ENCODE data around the gene ADAMTS2.

Gene ADAMTS2

GRCh38 chr5:179309383-179309670, 35.9 kb downstream of the ADAMTS2 start:
- DNase-seq = no peak

GRCh38 chr5:179308563-179309382, 36.5 kb downstream of the ADAMTS2 start:
- DNase-seq = no peak

DNA sequence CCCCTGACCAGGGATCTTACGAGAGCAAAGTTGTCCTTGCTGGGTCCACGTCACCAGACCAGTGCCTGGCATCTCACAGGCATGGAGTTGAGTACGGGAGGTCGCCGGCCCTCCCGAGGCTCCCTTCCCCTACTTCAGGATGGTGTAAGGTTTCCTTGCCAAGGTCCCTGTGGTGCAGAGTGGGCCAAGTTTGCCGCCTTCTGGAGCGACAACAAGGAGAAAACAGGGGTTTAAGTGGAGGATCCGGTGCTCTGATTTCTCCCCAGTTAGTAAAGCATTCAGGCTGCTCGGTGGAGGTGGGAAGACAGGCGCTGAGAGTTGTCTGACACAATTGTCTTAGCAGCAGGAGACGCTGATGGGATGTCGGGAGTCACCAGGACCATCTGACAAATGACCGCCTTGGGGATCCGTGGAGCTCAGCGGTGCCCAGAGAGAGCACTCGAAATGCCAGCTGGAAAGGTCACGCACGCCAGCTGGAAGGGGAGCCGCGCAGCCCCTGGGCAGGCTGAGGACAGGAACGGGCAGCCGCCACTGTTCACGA, 37.3 kb downstream of the ADAMTS2 start:
- DNase-seq = no peak

DNA sequence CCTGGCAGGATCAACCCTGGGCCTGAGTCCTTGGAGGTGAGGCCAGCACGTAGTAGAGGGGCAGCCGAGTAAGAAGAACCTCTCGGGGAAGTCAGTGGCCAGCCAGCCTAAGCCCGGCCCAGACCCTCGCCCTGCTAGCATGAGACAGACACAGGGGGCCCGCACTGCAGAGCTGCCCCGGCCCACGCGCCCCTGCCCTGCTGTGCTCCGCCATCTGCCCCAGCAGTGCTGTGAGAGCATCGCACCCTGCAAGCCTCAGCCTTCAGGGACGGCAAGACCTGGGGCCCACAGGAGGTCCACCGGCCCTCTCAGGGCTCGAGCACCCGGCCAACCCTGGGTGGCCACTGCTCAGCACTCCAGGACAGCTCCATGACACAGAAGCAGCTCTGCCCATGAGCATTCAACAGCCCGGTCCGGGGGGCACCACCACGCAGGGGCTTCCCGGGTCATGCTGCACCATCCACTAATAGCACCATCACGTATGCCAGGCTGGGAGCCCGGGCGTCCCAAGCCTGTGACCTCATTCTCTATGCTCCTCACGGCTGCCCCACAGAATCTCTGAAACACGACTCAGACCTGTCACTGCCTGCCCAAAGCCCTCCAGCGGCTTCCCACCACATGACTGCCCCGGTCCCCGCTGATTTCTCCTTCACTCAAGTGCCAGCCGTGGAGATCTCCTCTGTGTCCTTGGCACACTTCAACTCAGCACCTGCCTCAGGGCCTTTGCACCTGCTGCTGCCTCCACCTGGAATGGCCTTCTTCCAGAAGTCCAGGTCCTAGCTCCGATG, 38.1 kb downstream of the ADAMTS2 start:
- no peak for DNase-seq

GRCh38 chr5:179306191-179307012, 38.9 kb downstream of the ADAMTS2 start:
- DNase-seq = no peak

DNA sequence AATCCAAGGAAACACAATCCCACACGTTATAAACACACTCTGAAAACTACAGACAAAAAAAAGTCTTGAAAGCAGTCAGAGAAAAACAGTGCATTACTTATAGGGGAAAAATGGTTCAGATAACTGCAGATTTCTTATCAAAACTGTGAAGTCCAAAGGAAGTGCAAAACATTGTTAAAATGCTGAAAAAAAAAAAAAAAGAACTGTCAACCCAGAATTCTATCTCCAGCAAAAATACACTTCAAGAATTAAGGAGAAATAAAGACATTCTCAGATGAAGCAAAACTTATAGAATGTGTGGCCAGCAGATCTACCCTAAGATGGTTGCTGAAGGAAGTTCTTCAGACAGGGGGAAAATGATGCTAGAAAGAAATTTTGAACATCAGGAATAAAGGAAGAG, 40.4 kb downstream of the ADAMTS2 start:
- no peak for DNase-seq

DNA sequence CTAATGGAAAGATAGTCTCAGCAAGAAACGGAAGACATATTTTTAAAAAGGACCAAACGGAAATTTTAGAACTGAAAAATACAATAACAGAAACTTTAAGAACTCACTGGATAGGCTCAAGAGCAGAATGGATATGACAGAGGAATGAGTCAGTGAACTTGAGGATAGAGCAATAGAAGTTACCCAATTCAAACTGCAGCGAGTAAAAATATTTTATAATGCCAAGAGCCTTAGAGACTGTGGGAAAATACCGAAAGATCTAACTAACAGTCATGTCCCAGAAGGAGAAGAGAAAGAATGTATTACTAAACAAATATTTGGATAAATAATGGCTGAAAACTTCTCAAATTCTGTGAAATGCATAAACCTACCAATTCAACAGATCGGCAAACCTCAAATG, 40.8 kb downstream of the ADAMTS2 start:
- no peak for DNase-seq

DNA sequence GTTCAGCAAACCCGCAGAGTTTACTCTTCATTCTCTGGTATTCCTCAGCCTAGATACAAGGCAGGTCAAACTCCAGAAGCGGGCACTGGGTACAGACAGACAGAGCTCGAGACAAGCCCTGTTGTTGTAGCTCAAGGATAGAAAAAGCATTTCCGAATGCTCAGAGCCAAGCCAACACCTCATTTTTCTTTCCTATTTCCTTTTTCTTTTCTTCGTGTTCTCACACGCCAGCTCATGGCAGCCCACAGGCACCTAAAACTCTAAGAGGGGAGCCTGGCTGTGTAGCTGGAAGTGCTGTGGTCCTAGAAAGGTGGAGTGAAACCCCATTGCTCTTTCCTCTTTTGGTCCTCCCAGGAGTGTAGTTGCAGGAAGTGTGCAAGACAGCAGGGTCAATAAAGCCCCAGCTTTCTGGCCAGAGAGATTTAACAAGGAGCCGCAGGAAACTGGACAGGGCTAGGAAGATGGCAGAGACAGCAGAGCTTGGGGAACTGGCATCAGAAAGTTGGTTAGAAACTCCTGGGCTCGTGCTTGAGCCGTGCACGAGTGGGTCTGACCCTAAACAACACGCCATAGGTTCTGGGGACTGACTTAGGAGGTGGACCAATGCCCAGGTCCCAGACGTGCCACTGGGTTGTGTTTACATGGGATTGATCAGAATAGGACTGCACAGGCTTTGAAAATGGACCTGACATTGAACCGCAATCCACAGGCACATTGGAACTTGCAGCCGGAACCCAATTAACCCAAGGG, 41.6 kb downstream of the ADAMTS2 start:
- no peak for DNase-seq

GRCh38 chr5:179302499-179303185, 42.6 kb downstream of the ADAMTS2 start:
- no peak for DNase-seq

DNA sequence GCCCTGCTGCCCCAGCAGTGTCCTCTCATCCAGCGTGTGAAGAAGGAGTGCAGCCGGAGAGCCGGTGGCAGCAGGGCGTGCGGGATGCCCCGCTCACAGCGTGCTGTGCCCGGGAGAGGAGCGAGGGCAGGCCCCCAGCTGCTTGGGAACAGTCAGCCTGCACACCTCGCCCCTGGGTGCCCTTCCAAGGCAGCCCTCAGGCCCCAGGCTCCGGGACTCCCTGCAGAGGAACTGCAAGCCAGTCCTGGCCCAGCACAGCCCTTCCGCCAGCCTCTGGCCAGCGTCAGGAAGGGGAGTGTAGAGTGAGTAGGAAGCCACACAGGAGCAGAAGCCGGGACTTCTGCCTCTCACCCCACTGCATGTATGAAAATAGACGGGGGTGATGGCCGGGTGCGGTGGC, 43.5 kb downstream of the ADAMTS2 start:
- no peak for DNase-seq

- no peak for DNase-seq
These were observed 43.9 kb downstream of the ADAMTS2 start for GRCh38 chr5:179301376-179301775.

DNA sequence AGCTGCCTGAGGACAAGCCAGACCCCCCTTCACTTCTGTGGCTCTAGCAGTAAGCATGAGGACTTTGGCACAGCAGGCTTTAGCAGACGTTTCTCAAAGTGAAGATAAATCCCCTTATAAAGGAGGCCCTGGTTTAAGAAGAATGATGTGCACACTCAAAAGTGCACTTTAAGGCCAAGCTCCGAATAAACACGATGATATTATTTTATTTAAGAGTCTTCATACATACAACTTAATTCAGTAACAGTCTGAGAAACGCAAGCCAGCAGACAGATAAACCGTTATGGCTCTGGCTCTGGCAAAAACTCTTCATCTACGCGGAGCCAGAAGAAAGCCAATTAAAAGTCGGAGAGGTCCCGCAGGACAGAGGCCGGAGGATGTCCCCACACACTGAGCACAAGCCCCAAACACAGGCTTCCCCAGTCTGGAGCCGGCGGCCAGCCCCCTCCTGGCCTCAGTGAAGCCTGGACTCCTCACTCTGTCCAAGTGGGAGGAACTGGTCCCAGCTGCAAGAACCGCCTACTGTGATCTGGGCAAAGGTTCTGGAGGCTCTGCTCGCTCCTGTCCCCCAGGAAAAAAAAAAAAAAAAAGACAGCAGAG, 44.6 kb downstream of the ADAMTS2 start:
- no peak for DNase-seq

- no peak for DNase-seq
These were observed 46.9 kb downstream of the ADAMTS2 start for GRCh38 chr5:179298181-179298993.

GRCh38 chr5:179297486-179298180, 47.6 kb downstream of the ADAMTS2 start:
- DNase-seq = no peak

- DNase-seq = no peak
These were observed 48.2 kb downstream of the ADAMTS2 start for GRCh38 chr5:179297026-179297425.

DNA sequence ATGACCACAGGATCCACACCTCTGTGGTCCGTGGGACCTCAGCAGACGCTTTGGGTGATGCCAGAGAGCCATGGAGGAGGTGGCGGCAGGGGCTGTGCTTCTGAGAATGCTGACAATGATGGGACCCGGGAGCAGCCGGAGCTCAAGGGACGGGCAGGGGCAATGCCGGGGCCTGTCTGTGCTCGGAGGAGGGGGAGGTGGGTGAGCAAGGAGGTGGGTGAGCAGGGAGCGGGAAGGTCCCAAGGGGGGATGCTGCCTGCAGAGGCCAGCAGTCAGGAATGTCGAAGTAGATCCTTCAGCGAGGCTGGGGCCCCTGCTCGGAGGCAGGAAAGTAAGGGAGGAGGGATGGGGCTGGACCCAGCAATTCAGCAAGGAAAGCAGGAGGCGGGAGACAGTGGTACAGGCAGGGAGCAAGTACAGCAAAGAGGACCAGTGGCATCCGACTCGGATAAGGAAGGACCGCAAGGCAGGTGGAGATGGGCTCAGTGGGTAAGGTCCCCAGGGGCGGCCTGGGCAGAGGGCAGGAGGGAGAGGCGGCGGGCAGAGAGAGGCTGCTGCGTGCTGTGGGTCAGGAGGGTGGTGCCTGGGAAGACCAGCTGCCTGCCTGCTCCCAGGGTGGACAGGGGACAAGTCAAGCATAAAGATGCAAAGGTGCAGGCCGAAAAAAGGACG, 49.0 kb downstream of the ADAMTS2 start:
- no peak for DNase-seq

GRCh38 chr5:179295778-179296149, 49.5 kb downstream of the ADAMTS2 start:
- DNase-seq = no peak

DNA sequence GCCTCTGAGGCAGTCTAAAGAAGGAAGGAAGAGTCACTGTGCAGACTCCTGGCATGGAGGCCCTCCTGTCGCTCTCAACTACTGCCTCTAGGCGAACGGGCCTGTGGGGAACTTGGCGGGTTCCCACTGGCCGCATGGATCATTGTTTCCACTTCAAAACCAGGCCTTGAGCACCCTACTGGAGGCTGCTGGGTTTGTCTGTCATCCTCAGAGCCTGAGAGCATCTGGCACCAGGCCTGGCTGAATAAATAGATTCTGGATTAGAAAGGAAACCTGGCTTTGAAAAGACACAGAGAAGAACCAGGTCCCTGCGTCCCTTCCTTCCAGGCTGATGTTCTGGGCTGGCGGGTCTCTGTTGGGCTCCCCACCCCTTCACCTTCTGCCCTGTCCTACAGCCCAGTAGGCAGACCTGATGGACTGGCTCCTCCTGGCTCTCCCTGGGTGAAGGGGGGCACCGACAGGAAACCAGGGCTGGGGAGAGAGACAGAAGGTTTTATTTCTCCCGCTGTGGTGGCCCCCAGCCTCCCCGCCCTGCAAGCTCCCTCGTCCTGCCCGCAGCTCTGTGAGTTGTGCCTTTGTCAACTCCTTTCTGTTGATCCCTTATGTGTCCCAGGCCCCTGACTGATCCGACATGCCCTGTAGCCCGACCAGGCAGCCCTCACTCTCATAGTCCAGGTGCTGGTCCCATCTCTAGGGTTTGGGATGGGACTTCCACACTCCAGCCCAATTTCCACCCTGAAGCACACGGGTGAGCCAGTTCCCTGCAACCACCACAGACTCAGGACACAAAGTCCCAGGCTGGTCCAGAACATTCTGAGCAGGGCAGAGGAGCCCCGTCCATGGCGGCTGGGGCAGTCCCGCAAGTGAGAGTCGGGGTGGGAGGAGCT, 50.1 kb downstream of the ADAMTS2 start:
- DNase-seq = no peak
